GM23338 (cell line): ENCODE data around the gene GNG7. TPM values are rescaled to one million over a fixed set of nuclear protein-coding genes. Genes with fewer than 3 reads are reported as not detected.
A peak's percentile ranks its signal among the peaks of the same experiment; 100 is the strongest.

Source experiments
- ATAC-seq: fragments of 200-7000 bp; cut with Tn5 transposase; 3 replicates; pipeline ENCODE4 v1.9.1; 2020
- DNase-seq: peaks from one replicate; pipeline ENCODE4 v3.0.0-alpha.2; 2015; ENCODE audit warnings: low spot score
- H2AFZ ChIP-seq: fragments of 200-600 bp; sonication (generic); 2 replicates; pipeline ENCODE4 v1.8.0; 2016; ENCODE audit warnings: antibody characterized with exemption, mild to moderate bottlenecking, moderate library complexity
- H3F3A ChIP-seq: fragments of 200-600 bp; sonication (generic); replicated peaks from 2 replicates; pipeline ENCODE4 v1.8.0; 2017; ENCODE audit warnings: antibody characterized with exemption, mixed run types, low read depth
- H3K27ac ChIP-seq: fragments of 200-600 bp; sonication (generic); 2 replicates; pipeline ENCODE4 v1.6.1; 2016; ENCODE audit warnings: low read depth
- H3K27me3 ChIP-seq: fragments of 200-600 bp; sonication (generic); 2 replicates; pipeline ENCODE4 v1.8.0; 2016; ENCODE audit warnings: mild to moderate bottlenecking, mixed run types, moderate library complexity; ENCODE audit not compliant: insufficient read depth
- H3K36me3 ChIP-seq: fragments of 200-600 bp; sonication (generic); 2 replicates; pipeline ENCODE4 v1.8.0; 2016; ENCODE audit warnings: mild to moderate bottlenecking; ENCODE audit not compliant: insufficient read depth
- H3K4me1 ChIP-seq: fragments of 200-600 bp; sonication (generic); 2 replicates; pipeline ENCODE4 v1.8.0; 2016; ENCODE audit warnings: mild to moderate bottlenecking, moderate library complexity; ENCODE audit not compliant: insufficient read depth
- H3K4me2 ChIP-seq: fragments of 200-600 bp; sonication (generic); 2 replicates; pipeline ENCODE4 v1.7.1; 2017; ENCODE audit warnings: mixed run types
- H3K4me3 ChIP-seq: fragments of 200-600 bp; sonication (generic); 2 replicates; pipeline ENCODE4 v1.6.1; 2016; ENCODE audit warnings: mixed run types
- H3K79me2 ChIP-seq: fragments of 200-600 bp; sonication (generic); replicated peaks from 2 replicates; pipeline ENCODE4 v1.8.0; 2017; ENCODE audit warnings: mild to moderate bottlenecking; ENCODE audit not compliant: insufficient read depth
- H3K9me2 ChIP-seq: fragments of 200-600 bp; sonication (generic); 2 replicates; pipeline ENCODE4 v1.8.0; 2017; ENCODE audit not compliant: insufficient read depth
- H4K20me1 ChIP-seq: fragments of 200-600 bp; sonication (generic); replicated peaks from 2 replicates; pipeline ENCODE4 v1.8.0; 2017; ENCODE audit warnings: mild to moderate bottlenecking; ENCODE audit not compliant: insufficient read depth
- H3K27ac Mint-ChIP-seq: 2 replicates; pipeline ENCODE4 v1.8.0; 2020; ENCODE audit warnings: inconsistent platforms, mild to moderate bottlenecking, moderate library complexity, mixed read lengths
- H3K27me3 Mint-ChIP-seq: 3 replicates; pipeline ENCODE4 v1.8.0; 2022; ENCODE audit warnings: low read depth, mild to moderate bottlenecking, moderate library complexity, mixed read lengths, inconsistent platforms; ENCODE audit not compliant: insufficient read depth, poor library complexity
- H3K36me3 Mint-ChIP-seq: 3 replicates; pipeline ENCODE4 v1.8.0; 2021; ENCODE audit warnings: low read depth, mild to moderate bottlenecking, inconsistent platforms, moderate library complexity, mixed read lengths
- H3K4me1 Mint-ChIP-seq: 3 replicates; pipeline ENCODE4 v1.8.0; 2020; ENCODE audit warnings: mild to moderate bottlenecking, inconsistent platforms, mixed read lengths
- H3K4me3 Mint-ChIP-seq: 3 replicates; pipeline ENCODE4 v1.8.0; 2021; ENCODE audit warnings: moderate library complexity, mild to moderate bottlenecking, inconsistent platforms, mixed read lengths
- H3K9me3 Mint-ChIP-seq: 3 replicates; pipeline ENCODE4 v1.8.0; 2020; ENCODE audit warnings: moderate library complexity, mild to moderate bottlenecking, inconsistent platforms, mixed read lengths
- CREB1 ChIP-seq: fragments of 250-450 bp; sonication (Bioruptor Pico); IDR thresholded peaks from 2 replicates; pipeline ENCODE4 v1.5.0; 2020; ENCODE audit warnings: low read depth, mild to moderate bottlenecking, moderate library complexity
- CTCF ChIP-seq, 2 experiments: fragments of 200-600 bp in 1 of 2; sonication (generic) in 1 of 2; conservative IDR thresholded peaks; 2 replicates each; pipeline versions ENCODE4 v1.5.1 to v1.6.1; 2016 to 2017; ENCODE audit warnings: antibody characterized with exemption in 2 of 2, low read depth in 2 of 2, mild to moderate bottlenecking in 2 of 2, moderate library complexity in 1 of 2
- EZH2 ChIP-seq: fragments of 200-600 bp; sonication (generic); IDR thresholded peaks from one replicate; pipeline ENCODE4 v1.8.0; 2017; ENCODE audit warnings: antibody characterized with exemption, mild to moderate bottlenecking, low read depth; ENCODE audit not compliant: unreplicated experiment
- EZH2phosphoT487 ChIP-seq: fragments of 200-600 bp; sonication (generic); IDR thresholded peaks from one replicate; pipeline ENCODE4 v1.8.1; 2018; ENCODE audit warnings: antibody characterized with exemption; ENCODE audit not compliant: unreplicated experiment
- JUNB ChIP-seq: IDR thresholded peaks from one replicate; pipeline ENCODE4 v1.6.1; 2016; ENCODE audit warnings: antibody characterized with exemption; ENCODE audit not compliant: unreplicated experiment
- NANOG ChIP-seq: IDR thresholded peaks from 2 replicates; pipeline ENCODE4 v1.6.1; 2016; ENCODE audit warnings: antibody characterized with exemption, borderline replicate concordance
- POLR2AphosphoS5 ChIP-seq: IDR thresholded peaks from 2 replicates; pipeline ENCODE4 v1.6.1; 2016; ENCODE audit warnings: antibody characterized with exemption, low read depth
- STAT1 ChIP-seq: IDR thresholded peaks from one replicate; pipeline ENCODE4 v1.6.1; 2016; ENCODE audit warnings: antibody characterized with exemption; ENCODE audit not compliant: unreplicated experiment
- ZNF114 ChIP-seq: fragments of 250-450 bp; sonication (Bioruptor Pico); IDR thresholded peaks from 2 replicates; pipeline ENCODE4 v1.5.0; 2020; ENCODE audit warnings: mild to moderate bottlenecking, moderate library complexity
- ZNF331 ChIP-seq: fragments of 250-450 bp; sonication (Bioruptor Pico); IDR thresholded peaks from 2 replicates; pipeline ENCODE4 v1.5.0; 2020; ENCODE audit warnings: low read depth, mild to moderate bottlenecking, moderate library complexity
- polyA plus RNA-seq: library from polyadenylated mRNA; unstranded; fragments of >200 nt; fragmentation: Nextera tagmentation; extraction: Ambion mirVana; gene quantifications from 2 replicates; pipeline ENCODE4 v1.2.1, GENCODE V29; 2016
- total RNA-seq: library from RNA; depleted of rRNA; stranded (reverse); fragments of >200 nt; shearing (Covaris generic); gene quantifications from 2 replicates; pipeline ENCODE4 v1.2.3, GENCODE V29; 2014
- TF ChIP-seq, protein P1 (sequence below): fragments of 250-450 bp; sonication (Bioruptor Pico); IDR thresholded peaks from 2 replicates; pipeline ENCODE4 v1.5.0; 2020; ENCODE audit warnings: mild to moderate bottlenecking, moderate library complexity
- TF ChIP-seq, protein P2 (sequence below): IDR thresholded peaks from one replicate; pipeline ENCODE4 v1.6.1; 2018; ENCODE audit warnings: antibody characterized with exemption; ENCODE audit not compliant: unreplicated experiment

The GNG7 gene
- total and polyA plus RNA-seq, 2 experiments from 2014 or later: 5.1 to 5.4 TPM

GRCh38 chr19:2722541-2723344 lies 20.2 kb upstream of the GNG7 start:
- ATAC-seq (no peak), DNase-seq (peak; percentile 29)
- H3K9me2 ChIP-seq: no peaks in the 10 kb centered on the region

More at GRCh38 chr19:2722541-2723344, 20.2 kb upstream of the GNG7 start:
- H3K27ac ChIP-seq: no peak overlapping the region
- H3K4me3 ChIP-seq: no peak overlapping the region
- H3F3A ChIP-seq: 0 out of 2 replicates have a peak, but pooled peaks cover 5% of the 10 kb centered on the region
- TF ChIP-seq EZH2phosphoT487: no peak
- TF ChIP-seq ZNF114 (CRISPR knock-in tag): no peak
- no peak for TF ChIP-seq JUNB
- no peak for TF ChIP-seq ZNF331 (CRISPR knock-in tag)
- no peak for TF ChIP-seq STAT1
- TF ChIP-seq, protein P1, sequence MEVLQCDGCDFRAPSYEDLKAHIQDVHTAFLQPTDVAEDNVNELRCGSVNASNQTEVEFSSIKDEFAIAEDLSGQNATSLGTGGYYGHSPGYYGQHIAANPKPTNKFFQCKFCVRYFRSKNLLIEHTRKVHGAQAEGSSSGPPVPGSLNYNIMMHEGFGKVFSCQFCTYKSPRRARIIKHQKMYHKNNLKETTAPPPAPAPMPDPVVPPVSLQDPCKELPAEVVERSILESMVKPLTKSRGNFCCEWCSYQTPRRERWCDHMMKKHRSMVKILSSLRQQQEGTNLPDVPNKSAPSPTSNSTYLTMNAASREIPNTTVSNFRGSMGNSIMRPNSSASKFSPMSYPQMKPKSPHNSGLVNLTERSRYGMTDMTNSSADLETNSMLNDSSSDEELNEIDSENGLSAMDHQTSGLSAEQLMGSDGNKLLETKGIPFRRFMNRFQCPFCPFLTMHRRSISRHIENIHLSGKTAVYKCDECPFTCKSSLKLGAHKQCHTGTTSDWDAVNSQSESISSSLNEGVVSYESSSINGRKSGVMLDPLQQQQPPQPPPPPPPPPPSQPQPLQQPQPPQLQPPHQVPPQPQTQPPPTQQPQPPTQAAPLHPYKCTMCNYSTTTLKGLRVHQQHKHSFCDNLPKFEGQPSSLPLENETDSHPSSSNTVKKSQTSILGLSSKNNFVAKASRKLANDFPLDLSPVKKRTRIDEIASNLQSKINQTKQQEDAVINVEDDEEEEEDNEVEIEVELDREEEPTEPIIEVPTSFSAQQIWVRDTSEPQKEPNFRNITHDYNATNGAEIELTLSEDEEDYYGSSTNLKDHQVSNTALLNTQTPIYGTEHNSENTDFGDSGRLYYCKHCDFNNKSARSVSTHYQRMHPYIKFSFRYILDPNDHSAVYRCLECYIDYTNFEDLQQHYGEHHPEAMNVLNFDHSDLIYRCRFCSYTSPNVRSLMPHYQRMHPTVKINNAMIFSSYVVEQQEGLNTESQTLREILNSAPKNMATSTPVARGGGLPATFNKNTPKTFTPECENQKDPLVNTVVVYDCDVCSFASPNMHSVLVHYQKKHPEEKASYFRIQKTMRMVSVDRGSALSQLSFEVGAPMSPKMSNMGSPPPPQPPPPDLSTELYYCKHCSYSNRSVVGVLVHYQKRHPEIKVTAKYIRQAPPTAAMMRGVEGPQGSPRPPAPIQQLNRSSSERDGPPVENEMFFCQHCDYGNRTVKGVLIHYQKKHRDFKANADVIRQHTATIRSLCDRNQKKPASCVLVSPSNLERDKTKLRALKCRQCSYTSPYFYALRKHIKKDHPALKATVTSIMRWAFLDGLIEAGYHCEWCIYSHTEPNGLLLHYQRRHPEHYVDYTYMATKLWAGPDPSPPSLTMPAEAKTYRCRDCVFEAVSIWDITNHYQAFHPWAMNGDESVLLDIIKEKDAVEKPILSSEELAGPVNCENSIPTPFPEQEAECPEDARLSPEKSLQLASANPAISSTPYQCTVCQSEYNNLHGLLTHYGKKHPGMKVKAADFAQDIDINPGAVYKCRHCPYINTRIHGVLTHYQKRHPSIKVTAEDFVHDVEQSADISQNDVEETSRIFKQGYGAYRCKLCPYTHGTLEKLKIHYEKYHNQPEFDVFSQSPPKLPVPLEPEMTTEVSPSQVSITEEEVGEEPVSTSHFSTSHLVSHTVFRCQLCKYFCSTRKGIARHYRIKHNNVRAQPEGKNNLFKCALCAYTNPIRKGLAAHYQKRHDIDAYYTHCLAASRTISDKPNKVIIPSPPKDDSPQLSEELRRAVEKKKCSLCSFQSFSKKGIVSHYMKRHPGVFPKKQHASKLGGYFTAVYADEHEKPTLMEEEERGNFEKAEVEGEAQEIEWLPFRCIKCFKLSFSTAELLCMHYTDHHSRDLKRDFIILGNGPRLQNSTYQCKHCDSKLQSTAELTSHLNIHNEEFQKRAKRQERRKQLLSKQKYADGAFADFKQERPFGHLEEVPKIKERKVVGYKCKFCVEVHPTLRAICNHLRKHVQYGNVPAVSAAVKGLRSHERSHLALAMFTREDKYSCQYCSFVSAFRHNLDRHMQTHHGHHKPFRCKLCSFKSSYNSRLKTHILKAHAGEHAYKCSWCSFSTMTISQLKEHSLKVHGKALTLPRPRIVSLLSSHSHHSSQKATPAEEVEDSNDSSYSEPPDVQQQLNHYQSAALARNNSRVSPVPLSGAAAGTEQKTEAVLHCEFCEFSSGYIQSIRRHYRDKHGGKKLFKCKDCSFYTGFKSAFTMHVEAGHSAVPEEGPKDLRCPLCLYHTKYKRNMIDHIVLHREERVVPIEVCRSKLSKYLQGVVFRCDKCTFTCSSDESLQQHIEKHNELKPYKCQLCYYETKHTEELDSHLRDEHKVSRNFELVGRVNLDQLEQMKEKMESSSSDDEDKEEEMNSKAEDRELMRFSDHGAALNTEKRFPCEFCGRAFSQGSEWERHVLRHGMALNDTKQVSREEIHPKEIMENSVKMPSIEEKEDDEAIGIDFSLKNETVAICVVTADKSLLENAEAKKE (CRISPR knock-in tag): no peak
- TF ChIP-seq, protein P2, sequence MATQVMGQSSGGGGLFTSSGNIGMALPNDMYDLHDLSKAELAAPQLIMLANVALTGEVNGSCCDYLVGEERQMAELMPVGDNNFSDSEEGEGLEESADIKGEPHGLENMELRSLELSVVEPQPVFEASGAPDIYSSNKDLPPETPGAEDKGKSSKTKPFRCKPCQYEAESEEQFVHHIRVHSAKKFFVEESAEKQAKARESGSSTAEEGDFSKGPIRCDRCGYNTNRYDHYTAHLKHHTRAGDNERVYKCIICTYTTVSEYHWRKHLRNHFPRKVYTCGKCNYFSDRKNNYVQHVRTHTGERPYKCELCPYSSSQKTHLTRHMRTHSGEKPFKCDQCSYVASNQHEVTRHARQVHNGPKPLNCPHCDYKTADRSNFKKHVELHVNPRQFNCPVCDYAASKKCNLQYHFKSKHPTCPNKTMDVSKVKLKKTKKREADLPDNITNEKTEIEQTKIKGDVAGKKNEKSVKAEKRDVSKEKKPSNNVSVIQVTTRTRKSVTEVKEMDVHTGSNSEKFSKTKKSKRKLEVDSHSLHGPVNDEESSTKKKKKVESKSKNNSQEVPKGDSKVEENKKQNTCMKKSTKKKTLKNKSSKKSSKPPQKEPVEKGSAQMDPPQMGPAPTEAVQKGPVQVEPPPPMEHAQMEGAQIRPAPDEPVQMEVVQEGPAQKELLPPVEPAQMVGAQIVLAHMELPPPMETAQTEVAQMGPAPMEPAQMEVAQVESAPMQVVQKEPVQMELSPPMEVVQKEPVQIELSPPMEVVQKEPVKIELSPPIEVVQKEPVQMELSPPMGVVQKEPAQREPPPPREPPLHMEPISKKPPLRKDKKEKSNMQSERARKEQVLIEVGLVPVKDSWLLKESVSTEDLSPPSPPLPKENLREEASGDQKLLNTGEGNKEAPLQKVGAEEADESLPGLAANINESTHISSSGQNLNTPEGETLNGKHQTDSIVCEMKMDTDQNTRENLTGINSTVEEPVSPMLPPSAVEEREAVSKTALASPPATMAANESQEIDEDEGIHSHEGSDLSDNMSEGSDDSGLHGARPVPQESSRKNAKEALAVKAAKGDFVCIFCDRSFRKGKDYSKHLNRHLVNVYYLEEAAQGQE: no peak
- no peak for TF ChIP-seq CTCF (conservative IDR thresholded peaks at IDR 0.05; ENCODE audit: low read depth in 2 of 2)
- TF ChIP-seq CREB1 (CRISPR knock-in tag): no peak
- no peak for TF ChIP-seq EZH2
- no peak for TF ChIP-seq POLR2AphosphoS5
- no peak for TF ChIP-seq NANOG
- H3K4me1 ChIP-seq: peaks cover 12% of the 10 kb centered on the region; the same call in 1 of the 2 replicates
- H3K4me2 ChIP-seq: no peak overlapping the region
- H3K27me3 ChIP-seq: 0 out of 2 replicates have a peak, but pooled peaks cover 6% of the 10 kb centered on the region
- Mint-ChIP-seq H3K27ac (no peak overlapping the region), H3K4me1 (peaks cover 19% of the 10 kb centered on the region), H3K9me3 (no peaks in the 10 kb centered on the region), H3K27me3 (peaks cover 25% of the 10 kb centered on the region), H3K4me3 (peak overlapping the region; percentile 81; the same call in 1 of the 3 replicates), H3K36me3 (peaks cover 3% of the 10 kb centered on the region; the same call in 1 of the 3 replicates)
- no peaks in the 10 kb centered on the region for H3K36me3 ChIP-seq
- no peak overlapping the region for H2AFZ ChIP-seq
- no peaks in the 10 kb centered on the region for H3K79me2 ChIP-seq
- H4K20me1 ChIP-seq: no peaks in the 10 kb centered on the region
